Skin epidermis (tissue), 12 donors: ENCODE measurements around the gene C19orf73.
"Not testable (repeated sequence)": the region's sequence is repeated elsewhere in the genome, so short reads cannot be mapped to it uniquely, and the experiment has no call there.

Experiments
- H3K27ac ChIP-seq, 21 experiments: fragments of 200-600 bp; sonication (generic) in 11 of 21; one replicate each; pipeline ENCODE4 v1.5.0; 2020; ENCODE audit warnings: mild to moderate bottlenecking in 3 of 21, inconsistent platforms in 2 of 21, moderate library complexity in 2 of 21
- H3K4me3 ChIP-seq, 7 experiments: fragments of 200-600 bp; sonication (generic) in 2 of 7; one replicate each; pipeline ENCODE4 v1.5.0; 2020; ENCODE audit warnings: inconsistent platforms in 2 of 7, mild to moderate bottlenecking in 2 of 7, moderate library complexity in 1 of 7

Gene C19orf73

DNA sequence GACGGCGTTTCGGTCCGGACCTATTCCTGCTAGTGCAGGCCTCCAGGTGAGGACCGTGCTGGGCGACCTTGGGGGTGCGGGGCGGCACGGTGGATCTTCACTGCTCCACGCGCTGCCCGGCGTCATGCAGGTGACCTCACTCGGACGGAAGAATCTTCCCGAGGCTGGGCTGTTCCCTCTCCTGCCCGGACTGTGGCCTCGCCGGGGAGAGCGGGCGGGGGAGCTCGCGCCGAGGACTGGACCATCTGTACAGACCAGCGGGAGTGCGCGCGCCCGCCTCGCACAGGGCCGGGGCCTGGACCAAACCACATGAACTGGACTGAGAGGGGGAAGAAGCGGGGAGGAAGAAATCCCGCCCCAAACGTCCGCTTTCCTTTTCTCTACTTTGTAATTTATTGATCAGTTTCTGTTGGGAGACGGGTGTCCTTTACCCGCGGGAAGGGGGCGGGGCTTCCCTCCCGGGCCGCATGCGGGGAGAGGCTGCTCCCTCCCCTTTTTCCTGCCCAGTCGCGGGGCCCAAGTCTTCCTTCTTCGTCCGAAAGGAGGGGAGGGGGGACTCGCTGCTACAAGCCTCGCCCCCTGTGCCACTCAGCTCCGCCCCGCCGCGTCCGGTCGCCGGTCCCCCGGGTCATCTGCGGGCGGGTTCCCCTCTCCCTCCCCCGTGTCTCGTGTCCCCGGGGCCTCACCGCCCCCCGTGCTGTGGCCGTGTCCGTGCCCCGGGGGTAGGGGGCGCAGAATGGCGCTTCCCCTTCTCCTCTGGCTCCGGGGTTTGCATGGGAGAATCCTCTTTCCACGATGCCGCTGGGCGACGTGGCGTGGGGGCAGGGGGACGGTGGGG, 31.4 kb upstream of the C19orf73 start:
- Histone ChIP-seq H3K27ac (peak overlapping the region; percentile 13 to 86 (median 67)), H3K4me3 (peak overlapping the region; percentile 44 to 78 (median 50))

DNA sequence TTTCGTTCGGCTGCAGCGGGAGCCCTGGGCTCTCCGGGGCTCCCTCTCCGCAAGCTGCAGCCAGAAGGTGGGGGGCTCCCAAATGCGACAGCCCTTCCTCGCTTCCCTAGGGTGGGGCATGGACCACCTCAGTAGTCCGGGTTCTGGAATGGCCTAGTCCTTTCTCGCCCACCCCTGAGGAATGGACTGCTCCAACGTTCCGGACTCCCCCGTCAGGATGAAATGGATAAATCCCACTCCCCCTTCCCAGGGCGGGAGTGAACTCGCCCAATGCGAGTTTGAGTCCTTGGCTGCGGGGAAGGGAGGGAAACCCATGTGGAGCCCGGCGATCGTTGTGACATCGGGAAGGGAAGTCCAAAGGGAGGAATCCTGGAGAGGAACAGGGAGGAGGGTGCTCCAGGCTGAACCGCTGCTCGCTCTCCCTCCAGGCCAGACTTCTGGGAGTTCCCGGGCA, 30.7 kb upstream of the C19orf73 start:
- Histone ChIP-seq H3K4me3 (peak overlapping the region; percentile 44 to 78 (median 50)), H3K27ac (peak overlapping the region; percentile 13 to 86 (median 67))

DNA sequence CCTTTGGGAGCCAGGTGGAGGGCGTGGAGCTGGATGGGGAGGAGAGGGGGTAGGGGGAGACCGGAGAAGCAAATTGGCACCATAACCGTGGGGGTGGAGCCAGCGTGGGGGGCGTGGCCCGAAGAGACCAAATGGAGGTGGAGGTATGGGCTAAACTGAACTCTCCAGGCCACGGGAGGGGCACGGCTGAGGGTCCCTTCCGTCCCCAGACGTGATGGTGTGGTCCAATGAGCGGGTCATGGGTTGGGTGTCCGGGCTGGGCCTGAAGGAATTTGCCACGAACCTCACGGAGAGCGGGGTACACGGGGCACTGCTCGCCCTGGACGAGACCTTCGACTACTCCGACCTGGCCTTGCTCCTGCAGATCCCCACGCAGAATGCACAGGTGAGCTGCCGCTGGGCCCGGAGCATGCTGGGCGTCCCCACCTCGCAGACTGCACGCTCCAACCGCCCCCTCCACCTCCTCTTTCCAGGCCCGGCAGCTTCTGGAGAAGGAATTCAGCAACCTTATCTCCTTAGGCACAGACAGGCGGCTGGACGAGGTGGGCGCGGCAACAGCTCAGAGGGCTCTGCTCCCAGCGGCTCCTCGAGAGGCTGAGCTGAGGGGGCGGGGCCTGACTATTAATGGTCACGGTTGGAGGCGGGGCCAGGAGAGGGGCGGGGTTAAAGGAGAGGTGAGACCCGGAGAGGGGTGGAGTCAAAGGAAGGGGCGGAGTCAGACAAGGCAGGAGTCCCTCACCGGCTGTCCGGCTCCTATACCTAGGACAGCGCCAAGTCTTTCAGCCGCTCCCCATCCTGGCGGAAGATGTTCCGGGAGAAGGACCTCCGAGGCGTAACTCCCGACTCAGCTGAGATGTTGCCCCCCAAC, 30.1 kb upstream of the C19orf73 start:
- peak overlapping the region in 18 of 21 experiments; percentile 13 to 86 (median 69) for H3K27ac ChIP-seq
- peak overlapping the region; percentile 44 to 78 (median 50) for H3K4me3 ChIP-seq

DNA sequence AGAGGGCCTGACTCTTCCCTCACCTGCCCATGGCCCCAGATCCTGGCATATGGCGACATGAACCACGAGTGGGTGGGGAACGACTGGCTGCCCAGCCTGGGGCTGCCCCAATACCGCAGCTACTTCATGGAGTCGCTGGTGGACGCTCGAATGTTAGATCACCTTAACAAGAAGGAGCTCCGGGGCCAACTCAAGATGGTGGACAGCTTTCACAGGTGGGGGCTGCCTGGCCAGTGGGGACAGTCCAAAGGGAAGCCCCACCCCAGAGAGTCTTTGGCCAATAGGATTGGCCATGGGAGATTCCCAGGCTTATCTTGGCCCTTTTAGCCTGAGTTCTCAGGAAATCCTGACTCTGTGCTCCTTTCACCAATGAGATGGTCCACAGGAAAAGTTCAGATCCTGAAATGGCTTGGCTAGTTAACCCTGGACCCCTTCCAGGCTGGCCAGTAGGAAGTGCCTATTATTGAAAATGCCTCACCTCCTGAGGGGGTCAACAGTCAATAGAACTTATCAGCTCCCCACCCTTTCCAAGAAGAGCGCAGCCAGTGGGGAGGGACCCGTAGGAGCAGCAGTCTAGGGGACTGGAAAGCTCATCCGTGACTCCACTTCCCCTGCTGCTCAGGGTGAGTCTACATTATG, 29.2 kb upstream of the C19orf73 start:
- H3K27ac ChIP-seq: peak overlapping the region in 6 of 21 experiments; percentile 10 to 84 (median 34)

DNA sequence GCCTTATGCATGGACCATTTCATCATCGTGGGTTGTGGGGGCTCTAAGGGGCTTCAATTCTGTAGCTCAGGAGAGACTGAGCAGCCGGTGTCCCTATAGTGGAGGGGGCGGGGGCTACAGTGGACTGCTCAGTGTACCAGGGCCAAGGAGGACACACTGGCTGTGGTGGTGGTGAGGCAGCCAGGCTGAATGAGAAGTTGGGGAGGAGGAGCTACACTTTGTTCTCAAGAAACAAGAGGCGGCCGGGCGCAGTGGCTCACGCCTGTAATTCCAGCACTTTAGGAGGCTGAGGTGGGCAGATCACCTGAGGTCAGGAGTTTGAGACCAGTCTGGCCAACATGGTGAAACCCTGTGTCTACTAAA, 27.4 kb upstream of the C19orf73 start:
- not testable (repeated sequence) for H3K4me3 ChIP-seq, H3K27ac ChIP-seq

More for the DNA sequence above, 29.2 kb upstream of the C19orf73 start:
- peak overlapping the region in 2 of 7 experiments; percentile 68 to 78 for H3K4me3 ChIP-seq

DNA sequence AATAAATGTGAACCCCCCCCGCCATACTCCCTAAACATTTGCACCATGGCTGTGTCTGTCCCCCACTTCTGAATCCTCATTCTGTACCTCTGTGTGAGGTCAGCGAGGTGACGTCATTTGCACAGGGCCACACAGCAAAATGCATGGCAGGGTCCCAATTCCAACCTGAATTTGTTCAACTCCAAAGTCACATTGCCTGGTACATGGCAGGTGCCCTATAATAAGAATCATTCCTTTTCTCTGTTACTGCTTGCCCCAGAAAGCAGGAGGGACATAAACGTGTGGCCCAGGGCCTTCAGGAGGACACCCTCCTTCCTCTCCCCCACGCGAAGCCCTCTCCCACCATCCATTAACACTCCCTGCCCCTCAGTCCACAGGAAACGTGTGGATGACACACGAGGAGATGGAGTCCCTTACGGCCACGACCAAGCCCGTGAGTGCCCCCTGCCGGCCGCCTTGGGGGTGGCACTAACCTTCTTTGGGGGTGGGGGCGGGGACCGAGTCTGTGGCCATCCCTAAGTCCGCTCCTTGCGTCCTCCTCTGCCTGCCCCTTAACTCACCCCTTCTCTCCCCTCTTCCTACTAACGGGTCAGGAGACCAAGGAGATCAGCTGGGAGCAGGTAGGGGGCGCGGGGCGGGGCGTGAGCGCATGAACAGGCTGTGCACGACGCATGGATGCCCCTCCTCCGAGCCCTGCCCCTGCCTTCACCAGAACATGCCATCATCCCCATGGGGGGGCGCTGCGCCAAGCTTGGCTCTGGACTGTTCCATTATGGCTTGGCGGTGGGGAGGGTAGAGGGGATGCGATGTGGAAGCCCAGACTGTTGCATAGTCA, 26.8 kb upstream of the C19orf73 start:
- no peak overlapping the region for H3K4me3 ChIP-seq
- H3K27ac ChIP-seq: no peak overlapping the region

DNA sequence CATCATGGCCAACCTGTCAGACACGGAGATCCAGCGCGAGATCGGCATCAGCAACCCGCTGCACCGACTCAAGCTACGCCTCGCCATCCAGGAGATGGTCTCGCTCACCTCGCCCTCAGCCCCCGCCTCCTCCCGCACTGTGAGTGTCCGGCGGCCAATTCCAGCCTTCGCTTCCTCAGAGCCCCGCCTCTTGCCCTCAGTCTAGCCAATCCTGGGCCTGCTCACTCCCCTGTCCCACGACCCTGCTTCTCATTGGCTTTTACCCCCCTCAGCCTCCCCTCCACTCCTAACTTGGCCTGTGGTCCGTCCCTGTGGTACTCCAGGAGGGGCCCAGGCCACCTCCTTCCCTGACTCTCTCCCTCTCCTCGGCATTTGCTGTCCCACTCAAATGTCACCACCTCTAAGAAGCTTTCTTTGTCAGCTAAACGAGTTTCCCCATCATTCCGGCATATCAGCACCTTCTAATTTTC, 24.0 kb upstream of the C19orf73 start:
- Histone ChIP-seq H3K4me3 (peak overlapping the region in 5 of 7 experiments; percentile 21 to 30 (median 27)), H3K27ac (no peak overlapping the region)

DNA sequence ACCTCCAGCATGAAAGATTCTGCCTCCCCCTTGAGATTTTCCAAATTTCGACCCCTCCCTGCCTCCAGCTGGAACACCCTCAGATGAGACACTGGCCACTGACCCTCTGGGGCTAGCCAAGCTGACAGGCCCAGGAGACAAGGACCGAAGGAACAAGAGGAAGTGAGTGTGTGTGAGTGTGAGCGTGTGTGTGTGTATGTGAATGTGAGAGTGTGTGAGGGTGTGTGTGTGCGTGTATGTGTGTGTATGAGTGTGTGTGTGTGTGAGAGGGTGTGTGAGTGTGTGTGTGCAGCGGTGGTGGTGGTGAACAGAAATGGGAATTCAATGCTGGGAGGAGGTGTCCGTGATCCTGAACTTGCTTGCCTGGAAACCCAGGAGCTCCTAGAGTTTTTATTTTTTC, 22.4 kb upstream of the C19orf73 start:
- Histone ChIP-seq H3K27ac (no peak overlapping the region), H3K4me3 (no peak overlapping the region)

DNA sequence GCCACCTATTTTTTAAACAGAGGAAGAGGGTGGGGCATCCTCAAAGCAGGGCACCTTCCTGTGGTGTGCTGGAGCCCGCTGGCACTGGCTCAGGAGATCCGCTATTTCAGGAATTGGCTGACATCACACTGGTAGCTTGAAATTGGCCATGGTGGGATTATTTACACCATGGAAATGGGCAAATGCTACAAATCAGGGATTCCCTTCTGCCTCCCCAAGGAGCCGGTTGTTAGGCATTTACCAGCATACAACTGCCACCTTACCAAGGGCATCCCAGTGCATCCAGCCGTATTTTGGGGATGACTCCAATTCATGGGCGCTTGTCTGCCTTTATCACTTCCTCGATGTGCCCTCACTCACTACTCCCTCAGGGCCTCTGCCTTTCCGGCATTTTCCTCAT, 22.0 kb upstream of the C19orf73 start:
- H3K4me3 ChIP-seq: no peak overlapping the region
- no peak overlapping the region for H3K27ac ChIP-seq

DNA sequence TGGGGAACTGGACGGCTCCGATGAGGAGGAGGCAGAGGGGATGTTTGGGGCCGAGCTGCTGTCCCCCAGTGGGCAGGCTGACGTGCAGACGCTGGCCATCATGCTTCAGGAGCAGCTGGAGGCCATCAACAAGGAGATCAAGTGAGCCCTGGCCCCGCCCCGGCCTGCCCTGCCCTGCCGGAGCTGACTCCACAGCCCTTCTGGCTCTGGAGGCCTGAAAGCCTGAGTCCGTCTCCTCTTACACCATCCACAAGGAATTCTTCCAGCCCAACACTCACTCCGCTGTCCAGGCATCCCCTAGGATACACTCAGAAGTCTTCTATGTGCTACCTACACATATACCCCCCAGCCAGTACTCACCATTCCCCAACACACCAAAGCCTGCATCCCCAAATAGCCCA, 17.8 kb upstream of the C19orf73 start:
- no peak overlapping the region for H3K4me3 ChIP-seq
- peak overlapping the region in 1 of 21 experiments; percentile 30 for H3K27ac ChIP-seq

DNA sequence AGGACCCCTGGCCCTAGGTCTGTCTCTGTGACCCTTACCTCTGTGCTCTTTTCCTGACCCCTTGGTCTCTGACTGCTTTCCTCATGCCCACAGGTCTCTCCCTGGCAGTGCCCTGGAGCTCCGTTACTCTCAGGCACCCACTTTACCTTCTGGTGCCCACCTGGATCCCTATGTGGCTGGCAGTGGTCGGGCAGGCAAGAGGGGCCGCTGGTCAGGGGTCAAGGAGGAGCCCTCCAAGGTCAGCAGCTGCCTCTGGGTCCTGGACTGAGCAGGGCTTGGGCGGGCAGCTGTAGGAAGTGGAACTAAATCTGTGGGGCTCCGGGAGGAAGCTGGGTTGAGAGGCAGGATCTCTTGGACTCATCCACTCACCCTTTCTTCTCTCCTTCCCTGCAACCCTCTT, 16.7 kb upstream of the C19orf73 start:
- Histone ChIP-seq H3K27ac (no peak overlapping the region), H3K4me3 (no peak overlapping the region)

DNA sequence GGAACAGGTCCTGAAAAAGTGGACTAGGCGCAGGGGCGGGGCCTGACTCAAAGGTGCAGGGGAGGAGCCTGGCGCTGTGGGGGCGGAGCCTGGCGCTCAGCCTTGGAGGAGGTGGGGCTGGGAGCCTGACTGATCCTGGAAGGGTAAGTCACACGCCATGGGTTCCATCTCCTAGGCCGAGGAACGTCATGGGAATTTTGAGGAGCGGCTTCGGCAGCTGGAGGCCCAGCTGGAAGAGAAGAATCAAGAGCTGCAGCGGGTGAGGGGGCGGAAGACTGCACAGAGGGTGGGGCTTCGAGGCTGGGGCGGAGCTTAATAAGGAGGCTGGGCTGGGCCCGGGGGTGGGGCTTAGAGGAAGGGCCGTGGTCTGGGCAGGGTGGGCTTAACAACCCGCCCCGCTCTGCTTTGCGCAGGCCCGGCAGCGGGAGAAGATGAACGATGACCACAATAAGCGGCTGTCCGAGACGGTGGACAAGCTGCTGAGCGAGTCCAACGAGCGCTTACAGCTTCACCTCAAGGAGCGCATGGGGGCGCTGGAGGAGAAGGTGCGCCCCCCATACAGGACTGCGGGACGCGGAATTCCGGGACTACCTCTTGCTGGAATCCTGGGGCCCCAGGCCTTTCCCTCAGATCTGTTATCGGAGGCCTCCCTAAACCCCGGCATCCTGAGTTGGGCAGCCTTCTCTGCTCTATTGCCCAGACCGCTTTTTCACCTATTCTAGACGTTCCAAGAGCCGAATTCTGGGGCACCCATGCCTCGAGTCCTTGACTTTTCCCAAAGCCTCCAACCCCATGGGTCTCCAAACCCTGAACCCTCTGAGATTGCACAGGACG, 14.9 kb upstream of the C19orf73 start:
- H3K27ac ChIP-seq: peak overlapping the region in 2 of 21 experiments; percentile 15 to 50
- H3K4me3 ChIP-seq: peak overlapping the region in 1 of 7 experiments; percentile 5

DNA sequence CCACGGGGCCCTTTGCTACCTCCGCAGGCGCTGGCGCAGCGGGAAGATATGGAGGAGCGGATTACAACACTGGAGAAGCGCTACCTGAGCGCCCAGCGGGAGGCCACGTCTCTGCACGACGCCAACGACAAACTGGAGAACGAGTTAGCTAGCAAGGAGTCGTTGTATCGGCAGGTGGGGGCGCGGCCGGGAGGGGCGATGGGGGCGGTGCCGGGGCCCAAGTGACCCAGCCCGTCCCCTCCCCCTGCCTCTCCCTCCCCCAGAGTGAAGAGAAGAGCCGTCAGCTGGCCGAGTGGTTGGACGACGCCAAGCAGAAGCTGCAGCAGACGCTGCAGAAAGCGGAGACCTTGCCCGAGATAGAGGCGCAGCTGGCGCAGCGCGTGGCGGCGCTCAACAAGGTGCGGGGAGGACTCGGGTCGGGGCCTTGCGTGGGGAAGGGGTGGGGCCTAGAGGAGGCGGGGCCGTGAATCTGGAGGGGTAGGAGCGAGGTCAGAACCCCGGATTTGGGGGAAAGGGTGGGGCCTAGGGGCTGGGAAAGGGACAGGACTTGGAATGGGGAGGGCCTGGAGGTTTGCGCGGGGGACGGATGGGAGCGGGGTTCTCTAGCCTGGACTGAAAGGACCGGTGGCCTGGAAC, 14.1 kb upstream of the C19orf73 start:
- peak overlapping the region in 1 of 7 experiments; percentile 5 for H3K4me3 ChIP-seq
- H3K27ac ChIP-seq: peak overlapping the region in 2 of 21 experiments; percentile 15 to 50

DNA sequence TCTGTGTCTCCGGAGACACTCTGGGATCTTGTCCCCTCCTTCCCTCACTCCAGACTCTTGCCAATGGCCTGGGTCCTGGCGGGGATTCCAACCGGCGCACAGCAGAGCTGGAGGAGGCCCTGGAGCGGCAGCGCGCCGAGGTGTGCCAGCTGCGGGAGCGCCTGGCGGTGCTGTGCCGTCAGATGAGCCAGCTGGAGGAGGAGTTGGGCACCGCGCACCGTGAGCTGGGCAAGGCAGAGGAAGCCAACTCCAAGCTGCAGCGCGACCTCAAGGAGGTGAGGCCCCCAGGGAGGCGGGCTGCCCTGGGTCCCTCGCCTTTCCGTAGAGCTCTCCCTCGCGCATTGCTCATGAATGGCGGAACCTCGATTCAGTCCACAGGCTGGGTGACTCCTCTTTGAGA, 11.4 kb upstream of the C19orf73 start:
- Histone ChIP-seq H3K27ac (no peak overlapping the region), H3K4me3 (no peak overlapping the region)

DNA sequence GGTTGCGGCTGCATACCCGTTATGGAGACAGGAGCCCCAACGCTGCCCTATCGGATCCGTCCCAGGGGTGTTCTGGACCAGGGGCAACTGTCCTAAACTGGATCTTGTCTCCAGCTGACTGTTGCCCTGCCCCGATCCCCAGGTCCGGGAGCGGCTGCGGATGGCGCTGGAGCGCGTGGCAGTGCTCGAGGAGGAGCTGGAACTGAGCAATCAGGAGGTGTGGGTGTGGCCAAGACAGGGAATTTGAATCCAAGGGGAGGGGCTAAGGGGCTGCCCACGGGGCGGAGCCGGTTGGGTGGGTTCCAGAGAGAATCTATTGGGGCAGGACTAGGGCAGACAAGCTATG, 10.3 kb upstream of the C19orf73 start:
- no peak overlapping the region for H3K27ac ChIP-seq
- H3K4me3 ChIP-seq: no peak overlapping the region

DNA sequence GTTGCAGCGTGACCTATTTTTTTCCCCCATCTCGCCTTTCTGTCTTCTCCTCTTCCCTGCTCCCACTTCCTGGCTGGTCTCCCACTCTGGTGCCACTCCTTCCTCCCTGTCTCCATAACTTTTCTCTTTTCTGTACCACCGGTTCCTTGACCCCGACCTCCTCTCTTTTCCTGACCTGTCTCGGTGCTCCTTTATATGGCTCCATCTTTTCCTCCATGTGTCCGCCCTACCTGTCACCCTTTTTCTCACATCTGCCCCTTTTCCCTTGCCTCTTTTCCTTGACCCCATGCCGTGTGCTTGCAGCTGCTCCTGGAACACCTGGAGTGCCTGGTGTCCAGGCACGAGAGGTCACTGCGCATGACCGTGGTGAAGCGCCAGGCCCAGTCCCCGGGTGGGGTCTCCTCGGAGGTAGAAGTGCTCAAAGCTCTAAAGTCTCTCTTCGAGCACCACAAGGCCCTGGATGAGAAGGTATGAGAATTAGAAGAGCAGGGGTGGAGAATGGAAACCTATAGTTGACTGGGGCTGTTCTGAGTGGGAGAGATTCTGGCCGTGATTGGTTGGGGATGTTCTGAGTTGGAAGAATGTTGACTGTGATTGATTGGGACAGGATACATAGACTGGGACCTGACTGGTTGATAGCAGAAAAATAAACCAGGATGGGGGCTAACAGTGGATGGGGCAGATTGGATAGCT, 9.7 kb upstream of the C19orf73 start:
- H3K27ac ChIP-seq: peak overlapping the region in 1 of 21 experiments; percentile 4

More for the DNA sequence above, 9.7 kb upstream of the C19orf73 start:
- peak overlapping the region in 4 of 7 experiments; percentile 10 to 26 (median 15) for H3K4me3 ChIP-seq
